ENCODE measurements around the gene LRIG2.

GRCh38 chr1:113106910-113107309, 33.9 kb downstream of the LRIG2 start:
- TF ChIP-seq EZH2 (IDR thresholded peaks at IDR 0.05; ENCODE audit: borderline replicate concordance, low read depth, low read length, severe bottlenecking) (no peak), CTCF (IDR thresholded peaks at IDR 0.05; ENCODE audit: borderline replicate concordance, extremely low read depth, low read length, poor library complexity, severe bottlenecking) (no peak)

All from DND-41 (cell line).